Measurements from ENCODE around the gene SLC37A3.
"Not testable (repeated sequence)": the region's sequence is repeated elsewhere in the genome, so short reads cannot be mapped to it uniquely, and the experiment has no call there.

Gene SLC37A3

GRCh38 chr7:140397784-140398750 is at the start of gene SLC37A3:
Gene SLC37A3 (minus strand): TSS chr7:140398530. CDS start chr7:140382526, 16,004 bp downstream.
- DNase-seq (ENCODE audit: low spot score): peak; percentile 79

- DNase-seq (ENCODE audit: low spot score): no peak
Observed at GRCh38 chr7:140447841-140448240, 49.5 kb upstream of the SLC37A3 start.

- DNase-seq (ENCODE audit: low spot score): no peak
Observed at GRCh38 chr7:140446467-140446866, 48.1 kb upstream of the SLC37A3 start.

- no peak for DNase-seq (ENCODE audit: low spot score)
Observed at GRCh38 chr7:140441519-140441918, 43.2 kb upstream of the SLC37A3 start.

- DNase-seq (ENCODE audit: low spot score): no peak
Observed at GRCh38 chr7:140440593-140440992, 42.3 kb upstream of the SLC37A3 start.

- DNase-seq (ENCODE audit: low spot score): no peak
Observed at GRCh38 chr7:140439359-140439758, 41.0 kb upstream of the SLC37A3 start.

GRCh38 chr7:140435252-140435895 is 37.0 kb upstream of the SLC37A3 start:
- no peak for DNase-seq (ENCODE audit: low spot score)

GRCh38 chr7:140433396-140433795 is 35.1 kb upstream of the SLC37A3 start:
- no peak for DNase-seq (ENCODE audit: low spot score)

GRCh38 chr7:140426130-140426529 is 27.8 kb upstream of the SLC37A3 start:
- no peak for DNase-seq (ENCODE audit: low spot score)

GRCh38 chr7:140425718-140426117 is 27.4 kb upstream of the SLC37A3 start:
- DNase-seq (ENCODE audit: low spot score): no peak

- DNase-seq (ENCODE audit: low spot score): no peak
Observed at GRCh38 chr7:140423501-140423900, 25.2 kb upstream of the SLC37A3 start.

GRCh38 chr7:140421521-140421920 is 23.2 kb upstream of the SLC37A3 start:
- no peak for DNase-seq (ENCODE audit: low spot score)

GRCh38 chr7:140418653-140419052 is 20.3 kb upstream of the SLC37A3 start:
- DNase-seq (ENCODE audit: low spot score): no peak

- not testable (repeated sequence) for DNase-seq (ENCODE audit: low spot score)
Observed at GRCh38 chr7:140418156-140418472, 19.8 kb upstream of the SLC37A3 start.

- DNase-seq (ENCODE audit: low spot score): no peak
Observed at GRCh38 chr7:140417456-140418155, 19.3 kb upstream of the SLC37A3 start.

GRCh38 chr7:140416560-140416959 is 18.2 kb upstream of the SLC37A3 start:
- DNase-seq (ENCODE audit: low spot score): no peak

- not testable (repeated sequence) for DNase-seq (ENCODE audit: low spot score)
Observed at GRCh38 chr7:140415816-140416215, 17.5 kb upstream of the SLC37A3 start.

- DNase-seq (ENCODE audit: low spot score): no peak
Observed at GRCh38 chr7:140415361-140415760, 17.0 kb upstream of the SLC37A3 start.

- no peak for DNase-seq (ENCODE audit: low spot score)
Observed at GRCh38 chr7:140404565-140405065, 6.3 kb upstream of the SLC37A3 start.

GRCh38 chr7:140403878-140404564 is 5.7 kb upstream of the SLC37A3 start, which contains the start of gene RAB19:
Gene RAB19 (plus strand): TSS chr7:140404058. CDS start chr7:140407647, 3,589 bp downstream.
- DNase-seq (ENCODE audit: low spot score): no peak

- no peak for DNase-seq (ENCODE audit: low spot score)
Observed at GRCh38 chr7:140402178-140402835, 4.0 kb upstream of the SLC37A3 start.

Measured in hematopoietic multipotent progenitor cell treated with erythropoietin and hydrocortisone succinate and interleukin-3 and kit ligand, for 15 days (in vitro differentiated cells).